CD4-positive, alpha-beta T cell treated with Interleukin-6 for 4 hours (primary cell): Measurements from ENCODE around the gene CIAO2A.

Experiments
- DNase-seq: peaks from one replicate; pipeline ENCODE4 v3.0.0-alpha.2; 2020; ENCODE audit warnings: mixed read lengths

The CIAO2A gene

DNA sequence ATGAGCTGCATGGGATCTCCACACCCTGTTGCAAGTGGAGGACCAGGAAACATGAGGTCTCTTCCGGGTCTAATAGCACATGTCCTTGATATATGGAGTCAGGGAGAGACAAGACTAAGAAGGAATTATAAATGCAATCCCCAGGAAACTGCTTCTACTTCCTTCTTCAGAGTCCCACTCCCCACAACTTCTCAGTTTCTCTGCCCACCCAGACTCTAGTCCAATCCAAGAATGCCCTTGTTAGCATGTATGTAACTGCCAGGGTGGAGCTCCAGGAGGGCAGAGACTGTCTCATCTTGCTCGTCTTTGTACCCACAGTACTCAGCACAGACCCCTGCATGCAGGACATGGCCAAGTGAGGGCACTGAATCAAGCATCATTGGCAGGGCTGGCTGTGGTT, 55.7 kb downstream of the CIAO2A start:
- DNase-seq = no peak

DNA sequence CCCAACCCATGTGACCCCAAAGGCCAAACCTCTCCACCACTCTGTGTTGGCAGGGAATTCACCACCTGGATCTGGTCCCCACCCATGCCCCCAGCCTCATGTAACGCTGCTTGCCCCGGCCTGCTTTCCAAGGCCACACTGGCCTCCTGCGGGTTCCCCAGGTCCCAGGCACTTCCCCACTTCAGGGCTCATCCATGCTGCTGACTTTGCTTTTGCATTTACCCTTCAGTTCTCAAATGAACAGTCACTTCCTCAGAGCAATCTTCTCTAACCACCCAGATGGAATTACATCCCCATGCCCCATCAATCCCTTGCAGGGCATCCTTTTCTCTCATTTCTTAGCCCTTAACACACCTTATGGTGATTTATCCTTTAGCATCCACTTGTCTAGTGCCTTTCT, 56.5 kb downstream of the CIAO2A start:
- DNase-seq = no peak

DNA sequence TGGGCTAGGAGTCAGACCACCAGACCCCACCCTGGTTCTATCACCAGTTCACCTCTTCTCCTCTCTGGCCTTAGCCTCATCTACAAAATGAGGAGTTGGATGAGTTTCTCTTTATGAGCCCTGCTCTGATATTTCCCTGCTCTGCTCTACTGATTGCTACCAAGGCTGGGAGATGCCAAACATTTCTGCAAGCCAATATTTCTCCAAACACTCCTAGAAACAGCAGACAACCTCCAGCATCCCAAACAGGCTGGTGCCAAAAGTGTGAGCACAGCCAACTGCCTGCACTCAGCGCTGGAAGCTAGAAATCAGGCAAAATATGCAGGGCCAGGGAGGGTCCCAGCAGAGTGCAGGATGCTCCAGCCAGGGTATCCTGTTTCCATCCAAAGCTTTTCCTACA, 58.1 kb downstream of the CIAO2A start:
- no peak for DNase-seq

DNA sequence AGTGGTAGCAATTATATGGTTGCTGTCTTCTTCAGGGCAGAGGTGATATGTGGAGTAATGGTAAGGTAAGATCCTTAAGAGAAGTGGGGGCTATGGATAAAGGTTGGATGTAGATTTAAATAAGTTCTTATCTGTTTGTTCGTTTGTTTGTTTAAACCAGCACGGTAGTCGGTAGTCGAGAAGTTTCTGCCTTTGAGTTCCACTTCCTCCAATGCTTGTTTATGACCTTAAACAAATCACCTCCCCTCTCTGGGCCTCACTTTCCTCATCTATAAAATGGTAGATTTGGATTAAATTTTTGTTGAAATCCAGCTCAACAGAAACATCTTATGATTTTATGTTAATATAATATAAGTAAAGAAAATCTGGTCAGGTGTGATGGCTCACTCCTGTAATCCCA, 59.1 kb downstream of the CIAO2A start:
- no peak for DNase-seq

DNA sequence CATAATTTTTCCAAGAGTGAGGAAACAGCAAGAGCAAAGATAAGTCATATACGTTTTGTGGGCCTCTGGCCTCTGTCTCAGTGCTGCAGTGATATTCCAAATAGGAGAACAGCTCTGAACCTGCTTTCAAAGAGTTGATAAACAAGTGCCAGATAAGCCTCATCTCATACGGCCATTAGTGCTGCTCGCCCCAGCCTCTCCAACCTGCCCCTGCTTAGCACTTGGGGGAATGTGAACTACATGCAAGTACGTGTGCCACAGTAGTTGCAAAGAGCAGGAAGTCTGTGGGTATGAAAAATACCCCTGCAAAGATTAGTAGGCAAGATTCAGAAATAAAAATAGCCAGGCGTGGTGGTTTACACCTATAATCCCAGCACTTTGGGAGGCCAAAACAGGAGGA, 61.3 kb downstream of the CIAO2A start:
- no peak for DNase-seq

DNA sequence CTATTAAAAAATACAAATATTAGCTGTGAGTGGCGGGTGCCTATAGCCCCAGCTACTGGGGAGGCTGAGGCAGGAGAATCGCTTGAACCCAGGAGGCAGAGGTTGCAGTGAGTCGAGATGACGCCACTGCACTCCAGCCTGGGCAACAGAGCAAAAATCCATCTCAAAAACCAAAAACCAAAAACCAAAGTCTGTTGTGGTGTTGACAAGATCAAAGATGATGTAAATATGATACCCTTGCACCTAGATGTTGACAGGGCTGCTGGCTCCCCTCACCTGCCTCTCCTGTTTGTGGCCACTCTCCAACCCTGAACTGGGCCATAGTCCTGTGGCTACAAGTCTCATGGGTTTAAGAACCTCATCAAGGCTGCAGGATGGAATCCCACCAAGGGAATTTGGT, 63.5 kb downstream of the CIAO2A start:
- no peak for DNase-seq

DNA sequence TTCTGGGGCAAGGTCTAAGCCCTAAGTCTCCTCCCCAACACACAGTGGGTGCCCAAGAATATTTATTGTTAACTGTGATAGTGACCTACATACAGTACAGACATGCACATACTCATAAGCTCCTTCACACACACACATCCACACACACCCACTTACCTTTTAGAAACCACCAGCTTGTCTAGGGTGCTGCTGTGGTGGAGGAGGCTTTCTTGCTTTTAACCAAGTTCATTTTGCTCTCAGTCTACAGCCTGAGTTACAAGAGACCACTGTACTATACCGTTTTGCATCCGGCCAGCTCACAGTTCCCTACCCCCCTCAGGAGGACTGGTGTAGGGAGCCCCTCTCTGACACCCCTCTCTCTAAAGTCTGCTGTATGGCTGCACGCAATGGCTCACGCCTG, 64.0 kb downstream of the CIAO2A start:
- DNase-seq = no peak

DNA sequence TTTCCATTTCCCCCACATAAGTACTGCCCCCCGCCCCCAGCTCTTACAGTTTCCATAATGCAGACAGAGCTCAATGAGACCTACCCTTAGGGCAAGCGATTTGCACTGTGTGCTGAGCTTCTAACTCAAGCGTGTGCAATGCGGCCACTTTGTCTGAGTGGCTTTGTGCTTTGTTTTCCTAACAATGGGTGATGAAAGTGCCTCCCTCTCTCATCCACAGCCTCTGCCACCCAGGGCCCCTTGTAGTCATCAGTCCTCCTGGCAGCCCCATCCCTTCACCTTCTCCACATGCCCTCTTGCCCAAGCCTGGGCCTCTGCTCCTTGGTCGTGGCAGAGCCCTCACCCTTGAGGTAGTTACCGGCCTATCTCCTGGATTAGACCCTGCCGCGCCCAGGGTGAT, 64.5 kb downstream of the CIAO2A start:
- DNase-seq = no peak

DNA sequence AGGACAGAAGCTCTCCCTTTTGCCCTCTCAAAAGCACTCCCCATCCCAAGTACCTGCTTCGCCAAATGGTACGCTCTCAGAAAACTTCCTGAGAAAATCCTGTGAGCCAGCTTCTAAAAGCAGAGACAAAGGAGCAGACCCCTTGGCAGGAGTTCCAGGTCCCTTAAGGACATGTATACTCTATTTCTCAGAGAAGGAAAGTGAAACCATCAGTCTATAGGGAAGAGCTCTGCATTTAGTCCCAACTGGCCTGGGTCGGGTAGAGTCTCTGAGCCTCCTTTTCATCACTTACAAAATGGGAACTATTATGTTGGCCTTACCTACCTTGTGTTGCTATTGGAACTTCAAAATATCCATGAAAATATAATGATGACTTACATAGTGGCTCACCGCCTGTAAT, 67.0 kb downstream of the CIAO2A start:
- DNase-seq = no peak

DNA sequence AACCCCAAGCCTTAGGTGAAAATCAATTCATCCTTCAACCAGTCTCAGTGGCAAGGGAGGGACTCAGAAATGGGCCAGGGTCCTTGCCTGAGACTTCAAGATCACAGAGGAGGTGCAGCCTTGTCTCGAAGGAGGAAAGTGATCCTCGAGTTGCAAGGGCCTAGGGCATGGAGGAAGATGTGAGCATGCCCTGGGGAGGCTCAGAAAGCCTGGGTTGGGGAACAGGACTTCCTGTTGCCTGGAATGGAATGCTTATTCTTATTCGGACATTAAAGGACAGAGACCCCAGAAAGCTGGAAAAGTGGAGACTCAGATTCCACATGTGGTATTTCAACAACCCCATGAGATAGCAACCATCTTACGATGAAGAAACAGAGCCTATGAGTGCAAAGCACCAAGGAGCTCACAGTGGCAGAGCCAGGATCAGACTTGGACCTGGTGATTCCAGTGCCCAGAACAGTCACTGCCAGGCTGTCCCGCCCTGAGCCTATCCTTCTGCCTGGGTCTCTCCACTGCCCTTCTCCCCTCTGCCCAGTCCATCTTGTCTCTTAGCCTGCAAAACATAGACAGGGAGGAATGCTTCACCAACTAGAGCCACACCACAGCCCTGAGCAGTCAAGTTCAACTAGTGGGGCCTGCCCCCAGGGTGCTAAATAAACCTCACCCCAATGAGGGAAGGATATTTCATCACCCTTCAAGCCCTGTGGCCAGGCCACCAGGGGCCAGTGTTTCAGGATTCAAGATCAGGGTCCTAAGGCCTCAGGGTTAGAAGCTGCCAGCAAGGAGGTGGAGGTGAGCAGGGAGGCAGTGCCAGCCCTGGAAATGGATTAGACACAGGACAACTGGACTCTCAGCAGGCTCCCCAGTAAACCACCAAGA, 69.2 kb downstream of the CIAO2A start:
- no peak for DNase-seq

DNA sequence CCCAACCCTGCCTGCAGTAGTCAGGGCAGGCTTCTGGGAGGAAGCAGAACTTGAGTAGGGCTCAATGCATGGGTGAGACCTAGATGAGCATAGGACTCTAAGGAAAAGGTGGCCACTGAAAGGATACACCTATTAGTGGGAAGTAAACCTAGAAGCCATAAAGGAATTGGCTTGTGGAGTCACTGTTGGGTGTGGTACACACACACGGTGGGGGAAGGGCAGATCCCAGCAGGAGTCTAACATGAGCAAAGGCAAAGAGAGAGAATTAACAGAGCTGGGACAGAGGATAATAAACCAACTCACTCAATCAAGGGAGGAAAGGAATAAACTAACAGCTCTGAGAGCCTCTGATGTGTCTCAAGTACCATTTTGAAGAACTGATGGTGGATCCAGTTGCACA, 70.4 kb downstream of the CIAO2A start:
- DNase-seq = no peak

DNA sequence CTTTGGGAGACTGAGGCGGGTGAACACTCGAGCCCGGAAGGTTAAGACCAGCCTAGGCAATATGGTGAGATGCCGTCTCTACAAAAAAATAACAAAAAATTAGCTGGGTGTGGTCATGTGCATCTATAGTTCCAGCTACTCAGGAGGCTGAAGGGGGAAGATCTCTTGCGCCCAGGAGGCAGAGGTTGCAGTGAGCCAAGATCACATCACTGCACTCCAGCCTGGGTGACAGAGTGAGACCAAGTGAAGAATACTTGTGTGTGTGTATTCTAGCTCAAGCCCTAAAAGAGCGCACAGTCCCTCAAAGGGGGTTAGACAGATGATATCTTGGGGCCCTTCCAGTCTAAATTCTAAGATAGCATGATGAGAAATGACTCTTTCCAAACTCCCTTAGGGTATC, 71.1 kb downstream of the CIAO2A start:
- no peak for DNase-seq
